ENCODE measurements around the gene ZBTB3.
A peak's percentile ranks its signal among the peaks of the same experiment; 100 is the strongest.
"Not testable (repeated sequence)": the region's sequence is repeated elsewhere in the genome, so short reads cannot be mapped to it uniquely, and the experiment has no call there.

ZBTB3 gene

DNA sequence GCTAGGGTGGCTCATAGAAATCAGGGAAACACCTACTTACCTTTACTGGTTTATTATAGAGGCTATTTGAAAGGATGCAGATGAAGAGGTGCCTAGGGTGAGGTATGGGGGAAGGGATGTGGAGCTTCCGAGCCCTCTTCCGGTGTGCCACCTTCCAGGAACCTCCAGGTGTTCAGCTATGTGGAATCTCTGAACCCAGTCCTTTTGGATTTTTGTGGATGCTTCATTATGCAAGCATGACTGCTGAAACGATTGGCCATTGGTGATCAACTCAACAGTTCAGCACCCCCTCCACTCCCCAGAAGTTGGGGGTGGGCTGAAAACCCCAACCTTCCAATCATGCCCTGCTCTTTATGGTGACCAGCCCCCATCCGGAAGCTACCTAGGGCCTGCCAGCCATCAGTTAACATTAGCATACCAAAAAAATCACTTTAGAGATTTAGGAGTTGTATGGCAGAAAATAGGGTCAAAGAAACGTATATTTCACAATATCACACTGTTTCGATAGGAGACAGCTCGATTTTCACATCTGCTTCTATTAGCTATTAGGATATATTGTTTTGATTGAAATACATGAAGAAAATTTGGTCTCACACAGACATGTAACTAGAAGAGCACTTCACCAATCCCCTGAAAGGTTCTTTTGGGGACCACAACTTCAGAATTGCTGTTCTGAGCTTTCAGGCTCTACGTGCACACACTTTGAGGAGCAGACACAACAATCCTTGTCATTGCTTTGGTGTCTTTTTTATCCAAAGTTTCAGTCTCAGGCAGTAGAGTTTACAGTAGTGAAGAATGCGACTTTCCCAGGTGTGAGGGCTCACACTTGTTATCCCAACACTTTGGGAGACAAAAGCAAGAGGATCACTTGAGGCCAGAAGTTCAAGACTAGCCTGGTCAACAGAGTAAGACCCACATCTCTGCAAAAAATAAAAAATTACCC lies 4.2 kb upstream of the ZBTB3 start:
- DNase-seq (ENCODE audit: low spot score): no peak

DNA sequence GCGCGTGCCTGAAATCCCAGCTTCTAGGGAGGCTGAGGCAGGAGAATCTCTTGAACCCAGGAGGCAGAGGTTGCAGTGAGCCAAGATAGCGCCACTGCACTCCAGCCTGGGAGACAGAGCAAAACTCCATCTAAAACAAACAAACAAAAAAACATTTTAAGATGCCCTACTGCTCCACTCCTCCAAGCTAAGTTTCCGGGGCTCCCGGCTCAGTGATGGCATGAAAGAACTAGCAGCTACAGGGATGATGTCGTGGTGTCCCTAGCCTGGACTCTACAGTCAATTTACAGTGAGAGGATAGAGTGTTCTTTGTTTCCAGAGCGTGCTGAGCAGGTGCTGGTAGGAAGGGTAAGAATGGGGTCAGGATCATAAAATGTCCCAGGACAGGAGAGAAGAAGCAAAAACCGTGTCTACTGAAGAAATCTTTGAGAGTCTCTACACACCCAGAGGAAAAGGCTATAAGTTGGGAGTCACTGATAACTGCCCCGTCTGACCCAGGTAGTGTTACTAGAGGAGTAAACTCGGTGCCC lies 1.2 kb upstream of the ZBTB3 start:
- no peak for DNase-seq (ENCODE audit: low spot score)

DNA sequence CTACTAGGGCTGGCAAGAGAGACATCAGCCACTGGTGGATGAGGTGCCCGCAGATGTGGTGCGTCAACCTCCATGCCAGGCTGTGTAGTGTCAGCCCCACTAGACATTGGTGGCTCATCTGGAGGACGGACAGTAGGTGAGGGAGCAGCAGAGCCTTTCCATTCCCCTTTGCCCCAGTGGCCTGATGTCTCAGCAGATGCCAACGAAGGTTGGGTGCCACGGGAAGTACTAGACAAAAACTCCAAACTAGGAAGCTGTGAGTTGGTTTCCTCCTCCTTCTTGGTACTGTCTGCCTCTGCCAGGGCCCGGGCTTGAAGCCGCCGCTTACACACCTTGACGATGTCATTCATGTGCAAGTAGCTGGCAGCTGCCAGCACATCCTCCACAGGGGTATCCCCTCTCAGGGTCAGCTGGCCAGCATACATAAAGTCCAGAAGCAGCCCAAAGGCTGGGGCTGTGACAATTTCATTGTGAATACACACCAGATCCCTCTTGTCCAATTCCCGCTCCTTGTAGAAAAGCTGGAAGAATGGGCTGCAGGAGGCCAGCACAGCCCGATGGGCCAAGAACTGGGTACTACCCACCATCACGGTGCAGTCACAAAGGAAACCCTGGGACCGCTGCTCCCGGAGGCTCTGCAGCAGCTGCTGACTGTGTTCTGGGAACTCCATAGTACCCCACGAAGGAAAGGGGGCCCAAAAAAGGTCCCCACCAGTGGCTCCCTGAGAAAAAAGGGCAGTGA lies 795 bp downstream of the ZBTB3 start:
- DNase-seq (ENCODE audit: low spot score): no peak

DNA sequence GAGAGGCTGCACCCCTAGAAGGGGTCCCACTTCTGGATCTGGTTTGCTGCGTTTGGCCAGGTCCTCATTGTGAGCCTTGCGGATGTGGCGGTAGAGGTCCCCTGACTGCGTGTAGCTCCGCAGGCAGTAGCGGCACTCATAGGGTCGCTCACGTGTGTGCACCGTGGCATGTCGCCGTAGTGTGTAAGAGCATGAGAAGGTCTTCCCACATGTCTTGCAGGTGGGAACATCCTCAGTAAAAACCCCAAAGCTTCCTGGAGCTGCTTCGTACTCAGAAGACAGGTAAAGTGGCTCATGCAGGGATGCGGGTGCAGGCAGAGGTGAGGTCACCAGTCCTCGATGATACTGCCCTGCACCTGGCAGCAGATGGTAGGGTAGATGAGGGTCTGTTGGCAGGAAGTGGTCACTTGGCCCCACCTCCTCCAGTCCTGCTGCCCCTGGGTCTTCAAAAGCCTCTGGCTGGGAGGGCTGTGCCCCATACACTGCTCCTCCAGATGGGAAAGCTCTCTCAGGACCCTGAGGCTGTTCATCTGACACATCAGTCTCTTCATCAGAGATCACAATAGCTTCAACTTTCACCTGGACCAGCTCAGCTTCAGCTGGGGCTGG lies 1.7 kb downstream of the ZBTB3 start:
- no peak for DNase-seq (ENCODE audit: low spot score)

DNA sequence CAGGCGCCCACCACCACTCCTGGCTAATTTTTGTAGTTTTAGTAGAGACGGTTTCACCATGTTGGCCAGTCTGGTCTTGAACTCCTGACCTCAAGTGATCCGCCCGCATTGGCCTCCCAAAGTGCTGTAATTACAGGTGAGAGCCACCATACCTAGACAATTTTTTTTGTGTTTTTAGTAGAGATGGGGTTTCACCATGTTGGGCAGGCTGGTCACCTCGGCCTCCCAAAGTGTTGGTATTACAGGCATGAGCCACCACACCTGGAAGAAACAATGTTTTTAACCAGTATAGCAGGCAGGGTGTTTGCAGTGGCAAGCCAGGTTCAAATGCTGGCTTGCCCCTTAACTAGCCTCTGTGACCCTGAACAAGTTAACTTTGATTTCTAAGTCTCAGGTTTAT lies 4.0 kb downstream of the ZBTB3 start:
- DNase-seq (ENCODE audit: low spot score): not testable (repeated sequence)

DNA sequence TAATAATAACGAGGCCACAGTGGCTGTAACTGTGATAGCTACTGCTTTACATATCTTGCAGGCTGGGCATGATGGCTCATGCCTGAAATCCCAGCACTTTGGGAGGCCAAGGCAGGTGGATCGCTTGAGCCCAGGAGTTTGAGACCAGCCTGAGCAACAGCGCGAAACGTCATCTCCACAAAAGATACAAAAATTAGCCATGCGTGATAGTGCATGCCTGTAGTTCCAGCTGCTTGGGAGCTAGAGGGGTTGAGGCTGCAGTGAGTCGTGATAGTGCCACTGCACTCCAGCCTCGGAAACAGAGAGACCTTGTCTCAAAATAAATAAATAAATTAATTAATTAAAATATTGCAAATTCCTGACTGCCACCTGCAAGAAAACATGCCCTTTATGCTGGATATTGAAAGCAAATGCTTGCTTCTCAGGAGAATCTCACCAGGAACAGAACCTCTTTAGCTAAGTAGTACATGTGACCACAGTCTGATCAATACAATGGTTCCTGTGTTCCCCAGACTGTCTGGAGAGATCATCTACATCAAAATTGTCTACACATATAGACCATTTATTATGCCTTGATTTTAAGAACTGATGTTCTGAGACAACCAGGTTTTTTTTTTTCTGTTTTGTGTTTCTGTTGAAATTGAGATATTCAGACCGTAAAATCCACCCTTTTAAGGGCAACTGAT lies 6.3 kb downstream of the ZBTB3 start:
- no peak for DNase-seq (ENCODE audit: low spot score)

DNA sequence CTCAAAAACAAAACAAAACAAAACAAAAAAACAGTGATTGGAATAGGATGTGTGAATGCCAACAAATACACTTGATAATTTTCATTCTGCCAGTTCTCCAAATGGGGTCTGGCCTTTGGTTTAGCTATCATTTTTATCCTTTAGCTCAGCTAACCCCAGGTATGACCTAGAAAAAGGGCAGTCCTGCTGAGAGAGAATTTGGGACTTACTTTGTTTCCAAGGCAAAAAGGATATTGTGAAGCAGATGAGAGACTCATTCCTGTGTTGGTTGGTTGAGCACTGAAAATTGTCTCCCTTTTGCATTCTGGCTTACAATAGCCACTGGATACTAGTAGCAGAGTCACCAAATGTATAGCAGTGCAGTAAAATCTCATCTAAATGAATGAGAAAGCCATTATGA lies 16.8 kb downstream of the ZBTB3 start:
- peak; percentile 66 for DNase-seq (ENCODE audit: low spot score)

DNA sequence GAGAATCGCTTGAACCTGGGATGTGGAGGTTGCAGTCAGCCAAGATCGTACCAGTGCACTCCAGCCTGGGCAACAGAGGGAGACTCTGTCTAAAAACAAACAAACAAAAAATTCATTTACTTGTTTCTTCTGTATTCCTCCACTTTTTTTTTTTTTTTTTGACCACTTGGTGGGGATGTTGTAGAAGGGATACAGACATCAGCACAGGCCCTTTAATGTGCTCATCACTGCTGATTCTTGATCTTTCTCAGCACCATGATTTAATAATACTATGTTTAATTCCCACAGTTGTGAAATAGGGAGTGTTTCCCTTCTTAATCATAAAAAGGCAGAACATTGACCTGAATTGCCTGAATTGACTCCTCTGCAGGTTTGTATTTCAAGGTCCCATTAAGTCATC lies 21.1 kb downstream of the ZBTB3 start:
- peak; percentile 60 for DNase-seq (ENCODE audit: low spot score)

DNA sequence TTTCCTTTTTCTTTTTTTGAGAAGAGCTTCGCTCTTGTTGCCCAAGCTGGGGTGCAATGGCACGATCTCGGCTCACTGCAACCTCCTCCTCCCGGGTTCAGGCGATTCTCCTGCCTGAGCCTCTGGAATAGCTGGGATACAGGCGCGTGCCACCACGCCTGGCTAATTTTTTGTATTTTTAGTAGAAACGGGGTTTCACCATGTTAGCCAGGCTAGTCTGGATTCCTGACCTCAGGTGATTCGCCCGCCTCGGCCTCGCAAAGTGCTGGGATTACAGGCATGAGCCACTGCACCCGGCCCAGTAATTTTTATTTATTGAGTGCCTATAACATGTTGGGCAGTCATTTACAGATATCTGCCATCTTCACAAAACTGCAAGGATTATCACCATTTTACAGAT lies 23.9 kb downstream of the ZBTB3 start:
- not testable (repeated sequence) for DNase-seq (ENCODE audit: low spot score)

DNA sequence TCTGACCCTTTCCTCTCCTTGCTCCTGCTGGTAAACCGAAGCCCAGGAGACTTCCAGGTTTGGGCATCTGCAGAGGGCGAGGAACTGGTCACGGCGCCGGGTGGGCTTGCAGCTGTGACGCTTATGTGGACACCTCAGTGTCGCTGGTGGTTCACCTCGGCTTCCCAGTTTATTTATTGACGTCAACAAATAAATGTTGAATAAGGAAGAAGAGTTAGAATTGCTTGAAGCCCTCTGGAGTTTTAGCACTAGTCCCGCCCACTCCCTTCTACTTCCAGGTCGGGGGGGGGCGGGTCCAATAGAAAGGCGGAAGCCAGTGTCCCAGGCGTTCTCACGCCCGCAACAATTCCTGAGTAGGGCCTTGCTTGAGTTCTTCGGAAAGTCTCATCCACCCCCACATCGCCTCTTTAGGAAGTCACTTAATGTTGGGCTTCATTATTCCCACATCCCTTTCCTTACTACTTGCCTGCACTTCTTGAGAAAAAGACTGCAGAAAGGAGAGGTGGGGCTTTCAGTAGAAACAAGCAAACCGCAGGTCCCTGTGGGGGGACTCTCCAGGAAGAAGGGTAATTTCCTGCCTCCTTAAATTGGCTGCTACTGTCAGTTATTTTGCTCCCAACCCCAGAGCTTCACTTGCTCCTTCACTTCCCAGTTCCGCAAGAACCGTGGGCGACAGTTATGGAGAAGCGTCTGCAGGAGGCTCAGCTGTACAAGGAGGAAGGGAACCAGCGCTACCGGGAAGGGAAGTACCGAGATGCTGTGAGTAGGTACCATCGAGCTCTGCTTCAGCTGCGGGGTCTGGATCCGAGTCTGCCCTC lies 25.6 kb downstream of the ZBTB3 start, which contains the start of gene TTC9C:
TSS of gene TTC9C (plus strand) at position 316 of the 818 bp plus-strand sequence. CDS start at position 679, 363 bp downstream.
- peak; percentile 95 for DNase-seq (ENCODE audit: low spot score)

DNA sequence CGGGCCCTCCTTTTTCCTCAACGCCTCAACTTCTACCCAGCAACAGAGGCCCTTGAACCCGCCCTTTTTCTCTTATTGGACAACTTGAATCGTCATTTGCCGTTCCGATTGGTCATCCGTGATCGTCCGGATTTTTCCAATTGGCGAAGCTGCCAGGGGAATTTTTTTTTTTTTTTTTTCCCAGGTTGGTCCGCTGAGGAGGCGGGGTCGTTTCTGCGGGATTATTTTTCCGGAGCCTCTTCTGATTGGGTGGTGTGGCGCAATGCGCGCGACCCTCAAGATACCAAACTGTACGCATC lies 26.1 kb downstream of the ZBTB3 start:
- DNase-seq (ENCODE audit: low spot score): peak; percentile 99

DNA sequence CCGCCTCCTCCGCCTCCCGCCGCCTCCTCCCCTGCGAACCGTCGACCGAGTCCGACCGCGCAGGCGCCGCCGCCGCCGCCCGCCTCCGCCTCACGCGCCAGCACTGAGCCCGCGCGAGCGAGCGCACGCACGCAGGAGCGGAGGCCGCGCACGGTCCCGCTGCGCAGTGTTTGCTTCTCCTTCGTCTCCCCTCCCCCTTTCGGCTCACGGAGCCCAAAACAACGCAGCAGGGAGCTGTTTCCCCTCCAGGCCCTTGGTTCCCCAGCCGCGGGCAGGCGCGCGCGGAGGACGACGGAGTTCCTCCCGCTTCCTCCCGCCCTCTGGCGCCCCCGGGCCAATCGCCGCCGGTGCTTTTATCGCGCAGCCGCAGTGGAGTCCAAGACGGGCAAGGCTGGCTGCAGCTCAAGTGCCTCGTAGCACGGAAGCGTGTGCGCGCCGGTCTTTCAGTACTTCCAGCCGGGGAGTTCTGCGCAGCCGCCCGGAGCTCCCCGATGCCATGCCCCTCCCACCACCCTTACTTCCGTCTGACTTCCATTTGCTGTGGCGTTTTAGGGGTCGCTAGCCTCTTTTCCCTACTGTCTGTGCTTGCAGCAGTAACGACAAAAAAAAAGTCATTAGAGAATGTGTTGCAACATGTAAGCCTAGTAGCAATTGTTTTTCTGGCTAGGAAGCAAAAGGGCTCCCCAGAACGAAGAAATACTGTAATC lies 26.6 kb downstream of the ZBTB3 start, which contains the start of gene HNRNPUL2:
TSS of gene HNRNPUL2 (minus strand) at position 293 of the 707 bp plus-strand sequence. CDS start 301 bp downstream, outside the sequence.
- peak; percentile 99 for DNase-seq (ENCODE audit: low spot score)

DNA sequence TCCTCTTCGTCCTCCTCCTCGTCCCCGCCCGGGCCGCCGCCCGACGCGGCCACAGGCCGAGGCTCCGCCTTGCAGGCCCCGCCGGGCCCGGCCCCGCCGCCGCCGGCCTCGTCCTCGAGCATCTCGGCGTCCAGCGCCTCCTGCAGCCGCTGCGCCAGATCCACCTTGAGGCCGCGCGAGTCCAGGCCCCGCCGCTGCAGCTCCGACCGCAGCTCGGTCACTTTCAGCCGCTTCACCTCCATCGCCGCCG lies 27.1 kb downstream of the ZBTB3 start:
- no peak for DNase-seq (ENCODE audit: low spot score)

DNA sequence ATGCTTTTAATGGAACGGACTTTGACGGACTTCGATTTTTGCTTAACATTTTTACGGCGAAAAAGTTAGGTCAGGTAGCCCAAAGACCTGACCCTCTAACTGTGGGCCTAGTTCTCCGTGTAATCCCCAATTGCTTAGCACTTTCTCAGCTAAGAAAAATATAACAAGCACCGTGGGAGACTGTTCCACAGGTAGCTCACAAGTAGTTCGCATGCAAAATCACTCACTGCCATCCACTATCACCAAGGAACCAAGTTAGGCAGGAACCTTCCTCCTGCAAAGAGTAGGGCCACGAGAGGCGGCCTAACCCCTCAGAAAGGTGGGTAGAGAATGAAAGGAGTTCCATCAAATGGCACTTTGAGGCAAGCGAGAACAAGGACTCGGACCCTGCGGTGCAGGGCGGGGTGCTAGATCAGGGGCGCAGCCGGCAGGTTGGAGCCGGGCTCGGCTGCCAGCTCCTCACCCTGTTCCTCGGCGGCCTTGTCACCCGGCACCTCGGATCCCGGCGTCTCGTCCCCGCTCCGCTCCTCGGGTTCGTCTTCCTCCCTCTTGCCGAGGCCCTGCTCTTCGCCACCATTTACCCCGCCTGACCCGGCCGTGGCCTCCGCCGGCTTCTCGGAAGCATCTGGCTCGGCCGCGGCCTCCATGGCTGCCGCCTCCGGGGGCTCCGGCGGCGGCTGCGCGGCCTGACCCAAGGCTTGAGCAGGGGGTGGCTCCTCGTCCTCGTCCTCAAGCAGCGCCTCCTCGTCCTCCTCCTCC lies 27.6 kb downstream of the ZBTB3 start:
- DNase-seq (ENCODE audit: low spot score): no peak

DNA sequence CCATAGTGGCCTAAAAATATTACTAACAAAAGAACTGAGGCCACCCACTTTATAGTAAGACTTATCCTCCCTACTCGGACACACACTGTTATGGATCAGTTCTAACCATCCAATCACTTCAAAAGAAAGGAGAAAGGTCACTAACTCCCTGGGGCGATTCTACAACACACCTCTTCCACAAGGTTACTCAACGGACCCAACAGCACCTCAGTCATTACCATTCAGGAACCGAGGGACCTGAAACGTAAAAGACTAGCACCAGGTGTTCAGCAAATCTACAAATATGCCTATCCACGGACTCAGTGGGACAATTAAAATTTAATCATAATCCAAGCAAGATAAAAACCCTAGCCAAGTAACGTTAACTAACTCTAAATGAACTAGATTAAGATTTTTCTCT lies 28.3 kb downstream of the ZBTB3 start:
- no peak for DNase-seq (ENCODE audit: low spot score)

DNA sequence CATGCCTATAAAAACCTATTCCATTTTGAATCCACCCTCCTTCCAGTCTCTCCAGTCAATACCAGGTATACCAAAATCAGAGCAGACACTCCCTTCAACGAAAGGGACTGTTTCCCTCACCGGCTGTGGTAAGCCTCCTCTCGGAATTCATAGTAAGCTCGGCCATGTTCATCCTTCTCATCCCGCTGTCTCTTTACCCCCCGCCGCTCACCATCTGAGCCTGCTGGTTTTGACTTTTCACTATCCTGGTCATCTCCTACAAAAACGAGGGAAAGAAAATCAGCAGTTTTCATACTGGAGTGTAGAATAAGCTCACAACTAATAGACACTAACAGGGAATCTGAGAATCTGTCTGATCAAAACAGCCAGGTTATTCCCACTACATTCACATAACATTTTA lies 29.8 kb downstream of the ZBTB3 start:
- peak; percentile 70 for DNase-seq (ENCODE audit: low spot score)

DNA sequence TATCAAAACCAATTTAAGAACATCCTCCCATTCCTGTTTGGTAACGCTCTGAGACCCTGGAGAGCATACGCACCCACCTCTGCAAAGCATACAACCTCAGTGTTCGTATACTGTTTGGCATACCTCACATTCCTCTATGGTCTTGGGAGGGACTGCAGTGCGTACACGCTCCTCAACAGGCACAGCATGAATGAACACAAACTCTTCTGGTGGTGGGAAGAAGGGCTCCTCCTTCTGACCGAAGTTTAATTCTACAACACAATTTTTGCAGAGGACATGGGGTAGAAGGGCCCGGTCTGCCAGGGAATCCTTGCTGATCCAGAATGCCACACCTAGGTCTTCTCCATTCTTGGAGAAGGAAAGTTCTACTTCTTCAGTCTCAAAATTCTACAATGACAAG lies 32.0 kb downstream of the ZBTB3 start:
- DNase-seq (ENCODE audit: low spot score): peak; percentile 55

DNA sequence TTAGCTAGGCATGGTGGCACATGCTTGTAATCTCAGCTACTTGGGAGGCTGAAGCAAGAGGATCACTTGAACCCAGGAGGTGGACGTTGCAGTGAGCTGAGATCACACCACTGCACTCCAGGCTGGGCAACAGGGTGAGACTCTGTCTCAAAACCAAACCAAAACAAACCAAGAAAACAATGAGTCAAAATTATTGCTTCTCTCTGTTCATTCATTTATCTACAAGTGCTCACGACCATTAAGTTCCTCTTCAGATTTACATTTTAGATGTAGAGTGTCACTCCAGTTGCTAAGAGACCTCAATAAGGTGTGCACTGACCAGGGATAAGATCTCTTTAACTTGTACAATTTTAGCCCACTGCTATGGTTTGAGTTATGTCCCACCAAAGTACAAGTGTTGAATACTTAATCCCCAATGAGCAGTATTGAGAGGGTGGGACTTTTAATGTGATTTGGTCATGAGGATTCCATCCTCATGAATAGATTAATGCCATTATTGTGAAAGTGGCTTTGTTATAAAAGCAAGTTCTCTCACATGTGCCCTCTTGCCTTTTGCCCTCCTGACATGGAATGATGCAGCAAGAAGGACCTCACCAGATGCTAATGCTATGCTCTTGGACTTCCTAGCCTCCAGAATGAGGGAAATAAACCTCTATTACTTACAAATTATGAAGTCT lies 34.5 kb downstream of the ZBTB3 start:
- DNase-seq (ENCODE audit: low spot score): no peak

DNA sequence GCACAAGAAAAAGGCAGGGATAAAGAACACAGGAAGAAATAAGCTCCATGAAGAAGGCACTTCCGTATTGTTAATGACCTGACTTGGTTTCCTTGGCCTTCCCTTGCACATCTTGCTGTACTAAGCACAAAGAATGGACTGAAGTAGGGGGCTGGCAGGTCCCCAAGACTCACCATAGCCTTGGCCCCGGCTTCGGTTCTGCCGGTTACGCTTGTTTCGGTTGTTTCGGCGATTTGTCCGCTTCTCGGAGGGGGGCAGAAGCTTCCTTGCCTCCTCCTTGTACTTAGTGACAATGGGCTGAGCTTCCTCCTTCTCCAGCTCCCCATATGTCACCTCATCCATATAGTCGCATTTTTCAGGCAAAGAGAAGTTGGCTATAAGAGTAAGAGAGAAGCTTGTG lies 37.1 kb downstream of the ZBTB3 start:
- DNase-seq (ENCODE audit: low spot score): no peak

Data from cerebellar cortex (tissue), 1 donor.